DMS53 treated with DMSO at 0.1 percent for 48 hours (cell line): ENCODE results near the gene PHLDB2.

Source experiments
- DNase-seq: peaks from one replicate; lab custom pipeline; 2025; ENCODE audit not compliant: unreplicated experiment; lab: John Stamatoyannopoulos, UW

PHLDB2 gene

GRCh38 chr3:111989061-111989678, 130.1 kb downstream of the PHLDB2 start:
- DNase-seq = peak; percentile 36

GRCh38 chr3:111993038-111993437, 134.0 kb downstream of the PHLDB2 start:
- DNase-seq = no peak

GRCh38 chr3:111998636-111999483, 139.8 kb downstream of the PHLDB2 start, which contains the start of gene TAGLN3:
TAGLN3 (plus strand) TSS chr3:111998922; CDS start chr3:111999423, 501 bp downstream.
- DNase-seq = peak; percentile 35

GRCh38 chr3:111999484-112000324, 140.6 kb downstream of the PHLDB2 start:
- no peak for DNase-seq

GRCh38 chr3:112000367-112000771, 141.3 kb downstream of the PHLDB2 start:
- DNase-seq = no peak

GRCh38 chr3:112000966-112001365, 141.9 kb downstream of the PHLDB2 start:
- DNase-seq = no peak

GRCh38 chr3:112001526-112001925, 142.5 kb downstream of the PHLDB2 start:
- no peak for DNase-seq

- no peak for DNase-seq
Observed at GRCh38 chr3:112002096-112002971, 143.3 kb downstream of the PHLDB2 start.

GRCh38 chr3:112003321-112004080, 144.4 kb downstream of the PHLDB2 start:
- DNase-seq = no peak

GRCh38 chr3:112004187-112004586, 145.1 kb downstream of the PHLDB2 start:
- DNase-seq = no peak

GRCh38 chr3:112004669-112005068, 145.6 kb downstream of the PHLDB2 start:
- no peak for DNase-seq

- no peak for DNase-seq
Observed at GRCh38 chr3:112005091-112005672, 146.1 kb downstream of the PHLDB2 start.

- DNase-seq = no peak
Observed at GRCh38 chr3:112007633-112008032, 148.6 kb downstream of the PHLDB2 start.

- no peak for DNase-seq
Observed at GRCh38 chr3:112009670-112010069, 150.6 kb downstream of the PHLDB2 start.

- no peak for DNase-seq
Observed at GRCh38 chr3:112010636-112011035, 151.6 kb downstream of the PHLDB2 start.

GRCh38 chr3:112011376-112011940, 152.4 kb downstream of the PHLDB2 start:
- DNase-seq = no peak

- no peak for DNase-seq
Observed at GRCh38 chr3:112012205-112012992, 153.3 kb downstream of the PHLDB2 start.

- DNase-seq = peak; percentile 56
Observed at GRCh38 chr3:112013058-112013783, 154.2 kb downstream of the PHLDB2 start.
